Stimulated activated CD4-positive, alpha-beta T cell treated with anti-CD3 and anti-CD28 coated beads, Interleukin-1b, Interleukin-23, amount 100 ng/mL, for 48 hours (primary cell): ENCODE data around the gene ZMYM1.
"Not testable (repeated sequence)": the region's sequence is repeated elsewhere in the genome, so short reads cannot be mapped to it uniquely, and the experiment has no call there.

ENCODE experiments used
- DNase-seq: peaks from one replicate; pipeline ENCODE4 v3.0.0-alpha.2; 2020

The ZMYM1 gene

GRCh38 chr1:35080171-35080854 lies 1.1 kb downstream of the ZMYM1 start:
- no peak for DNase-seq

GRCh38 chr1:35085421-35085820 lies 6.2 kb downstream of the ZMYM1 start:
- no peak for DNase-seq

- DNase-seq = no peak
Observed at GRCh38 chr1:35097224-35097623, 18.0 kb downstream of the ZMYM1 start.

DNA sequence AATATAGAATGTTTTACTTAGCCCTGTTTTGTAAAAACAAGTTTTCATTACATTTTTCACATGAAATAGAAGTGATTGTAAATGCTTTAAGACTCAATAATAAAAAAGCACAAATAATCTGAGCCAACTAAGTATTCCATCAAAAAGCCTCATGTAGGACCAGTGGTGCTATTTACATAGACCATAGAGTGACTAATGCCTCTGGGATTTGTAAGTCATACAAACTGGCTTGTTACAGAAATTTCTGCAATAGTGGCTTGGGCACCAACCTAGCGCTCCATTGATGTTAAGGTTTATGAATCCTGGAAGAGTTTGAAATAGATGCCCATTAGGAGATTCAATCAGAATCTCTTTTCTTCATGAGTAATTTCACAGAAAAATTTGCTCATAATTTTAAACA lies 31.9 kb downstream of the ZMYM1 start:
- DNase-seq = no peak

DNA sequence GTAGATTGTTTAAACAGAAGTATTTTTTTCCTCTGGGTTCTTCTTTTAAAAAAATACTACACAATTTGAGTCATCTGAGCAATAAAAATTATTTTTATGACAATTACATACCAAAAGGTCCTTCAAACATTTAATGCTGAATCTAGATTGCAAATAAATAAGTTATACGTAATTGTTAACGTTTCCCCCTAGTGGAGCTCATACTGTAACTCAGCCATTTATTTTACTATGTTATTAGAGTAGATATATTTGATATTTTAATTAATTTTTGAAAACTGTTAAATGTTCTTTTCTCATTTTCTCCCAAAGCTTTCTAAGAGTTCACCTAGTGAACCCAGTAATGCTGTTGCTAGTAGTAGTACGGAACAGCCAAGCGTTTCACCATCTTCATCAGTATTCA lies 33.5 kb downstream of the ZMYM1 start:
- DNase-seq = no peak

DNA sequence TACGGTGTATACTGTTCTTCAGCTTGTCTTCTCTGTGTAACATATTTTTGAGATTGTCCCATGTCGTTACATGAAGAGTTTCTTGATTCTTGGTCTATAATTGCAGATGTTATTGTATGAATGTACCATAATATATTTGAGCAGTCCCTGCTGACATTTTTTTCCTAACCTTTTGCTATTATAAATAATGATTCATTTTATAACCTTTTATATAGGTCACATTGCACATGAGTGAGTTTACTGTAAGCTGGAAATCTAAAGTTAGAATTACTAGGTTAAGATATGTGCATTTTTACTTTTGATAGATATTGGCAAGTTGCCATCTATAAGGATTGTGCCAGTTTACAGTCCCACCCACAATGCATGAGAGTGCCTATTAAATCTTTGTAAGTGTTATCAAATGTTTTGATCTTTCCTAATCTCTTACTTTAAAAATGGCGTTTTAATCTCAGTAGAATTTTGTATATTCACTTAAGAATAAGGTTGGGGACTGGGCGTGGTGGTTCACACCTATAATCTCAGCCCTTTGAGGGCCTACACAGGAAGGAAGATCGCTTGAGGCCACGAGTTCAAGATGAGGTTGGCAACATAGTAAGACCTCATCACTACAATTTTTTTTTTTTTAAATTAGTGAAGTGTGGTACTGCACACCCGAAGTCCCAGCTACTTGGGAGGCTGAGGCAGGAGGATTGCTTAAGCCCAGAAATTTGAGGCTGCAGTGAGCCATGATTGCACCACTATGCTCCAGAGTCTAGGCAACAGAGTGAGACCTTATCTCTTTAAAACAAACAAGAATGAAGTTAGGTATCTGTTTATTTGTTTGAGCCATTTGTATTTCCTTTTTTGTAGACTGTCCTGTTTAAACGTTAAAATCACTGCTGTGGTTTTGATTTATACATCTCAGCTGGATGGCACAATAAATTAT lies 36.5 kb downstream of the ZMYM1 start:
- DNase-seq = no peak

DNA sequence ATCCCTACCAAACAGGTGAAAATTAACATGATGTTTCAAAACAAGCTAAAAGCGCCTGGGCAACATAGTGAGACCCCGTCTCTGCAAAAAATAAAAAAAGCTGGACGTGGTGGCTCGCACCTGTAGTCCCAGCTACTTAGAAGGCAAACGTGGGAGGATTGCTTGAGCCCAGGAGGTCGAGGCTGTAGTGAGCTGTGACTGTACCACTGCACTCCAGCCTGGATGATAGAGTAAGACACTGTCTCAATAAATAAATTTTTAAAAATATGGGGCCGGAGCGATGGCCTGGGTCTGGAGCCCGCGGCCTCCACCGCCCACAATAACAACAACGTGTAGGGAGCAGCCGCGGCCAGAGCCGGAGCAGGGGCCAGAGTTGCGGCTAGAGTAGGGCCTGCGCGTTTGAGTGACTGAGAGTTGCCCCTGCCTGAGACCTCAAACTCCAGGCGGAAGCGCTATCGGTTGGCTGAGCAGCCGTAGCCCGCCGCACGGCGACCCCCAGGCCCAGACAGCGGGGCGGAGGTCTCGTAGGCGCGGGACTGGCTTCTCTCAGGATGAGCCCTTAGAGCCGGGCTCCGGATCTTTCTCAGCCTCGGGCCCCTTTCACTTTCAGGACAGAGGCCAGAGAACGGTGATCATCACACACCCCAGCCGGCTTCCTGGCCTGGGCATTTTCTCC lies 41.4 kb downstream of the ZMYM1 start:
- DNase-seq = no peak

GRCh38 chr1:35122311-35122710 lies 43.1 kb downstream of the ZMYM1 start:
- no peak for DNase-seq

DNA sequence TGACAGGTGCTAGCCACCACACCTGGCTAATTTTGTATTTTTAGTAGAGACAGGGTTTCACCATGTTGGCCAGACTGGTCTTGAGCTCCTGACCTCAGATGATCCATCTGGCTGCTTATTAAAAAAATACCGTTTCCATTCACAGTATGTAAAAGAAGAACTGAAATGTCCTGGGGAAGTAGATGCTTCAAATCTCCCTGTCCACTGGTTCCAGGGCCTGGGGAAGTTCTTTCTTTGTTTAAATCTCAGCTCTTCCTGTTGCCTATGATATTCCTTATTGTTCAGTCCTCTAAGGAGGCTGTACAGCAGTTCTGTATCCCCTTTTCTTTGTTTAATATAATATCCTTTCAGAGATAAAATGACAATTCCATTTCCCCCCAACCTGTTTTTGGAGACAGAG lies 47.4 kb downstream of the ZMYM1 start:
- no peak for DNase-seq

DNA sequence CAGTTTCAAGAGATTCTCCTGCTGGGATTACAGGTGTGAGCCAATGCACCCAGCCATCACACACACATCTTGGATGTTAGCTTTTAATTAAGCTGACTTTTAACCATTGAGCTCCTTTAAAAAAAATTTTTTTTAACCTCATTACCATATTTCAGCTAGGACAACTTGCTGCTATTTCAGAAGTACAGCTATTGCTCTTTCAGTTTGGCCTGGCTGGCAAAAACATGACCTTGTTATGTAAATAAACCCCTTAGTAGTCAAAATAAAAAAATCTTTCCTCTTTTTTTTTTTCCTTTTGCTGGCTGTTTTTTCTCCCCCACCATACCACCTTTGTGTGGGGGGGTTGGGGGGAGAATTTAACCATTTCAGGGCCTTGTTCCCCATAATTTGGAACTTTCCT lies 49.9 kb downstream of the ZMYM1 start:
- no peak for DNase-seq

GRCh38 chr1:35136780-35137179 lies 57.6 kb downstream of the ZMYM1 start:
- no peak for DNase-seq

DNA sequence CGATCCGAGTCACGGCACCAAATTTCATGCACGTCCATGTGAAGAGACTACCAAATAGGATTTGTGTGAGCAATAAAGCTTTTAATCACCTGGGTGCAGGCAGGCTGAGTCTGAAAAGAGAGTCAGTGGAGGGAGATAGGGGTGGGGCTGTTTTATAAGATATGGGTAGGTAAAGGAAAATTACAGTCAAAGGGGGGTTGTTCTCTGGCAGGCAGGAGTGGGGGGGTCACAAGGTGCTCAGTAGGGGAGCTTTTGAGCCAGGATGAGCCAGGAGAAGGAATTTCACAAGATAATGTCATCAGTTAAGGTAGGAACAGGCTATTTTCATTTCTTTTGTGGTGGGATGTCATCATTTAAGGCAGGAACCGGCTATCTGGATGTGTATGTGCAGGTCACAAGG lies 58.4 kb downstream of the ZMYM1 start:
- DNase-seq = not testable (repeated sequence)

DNA sequence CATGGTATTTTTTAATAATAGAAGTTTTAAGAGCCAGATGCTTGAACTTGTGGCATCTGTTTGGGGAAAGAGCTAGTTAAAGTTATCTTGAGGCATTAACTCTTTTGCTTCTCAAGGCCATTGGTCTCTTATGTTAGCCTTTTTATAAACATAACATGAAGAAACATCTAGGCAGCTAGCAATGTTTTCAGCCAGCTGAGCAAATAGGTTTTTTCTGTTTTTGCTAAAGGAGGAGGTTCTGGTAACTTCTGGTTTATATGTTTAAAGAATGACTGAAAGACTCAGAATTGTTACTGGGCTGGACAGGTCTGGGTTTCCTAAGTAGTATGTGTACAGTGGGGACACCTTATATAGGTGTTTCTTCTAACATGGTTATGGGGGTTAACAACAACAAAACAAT lies 63.1 kb downstream of the ZMYM1 start:
- not testable (repeated sequence) for DNase-seq

GRCh38 chr1:35142728-35143127 lies 63.5 kb downstream of the ZMYM1 start:
- DNase-seq = not testable (repeated sequence)

DNA sequence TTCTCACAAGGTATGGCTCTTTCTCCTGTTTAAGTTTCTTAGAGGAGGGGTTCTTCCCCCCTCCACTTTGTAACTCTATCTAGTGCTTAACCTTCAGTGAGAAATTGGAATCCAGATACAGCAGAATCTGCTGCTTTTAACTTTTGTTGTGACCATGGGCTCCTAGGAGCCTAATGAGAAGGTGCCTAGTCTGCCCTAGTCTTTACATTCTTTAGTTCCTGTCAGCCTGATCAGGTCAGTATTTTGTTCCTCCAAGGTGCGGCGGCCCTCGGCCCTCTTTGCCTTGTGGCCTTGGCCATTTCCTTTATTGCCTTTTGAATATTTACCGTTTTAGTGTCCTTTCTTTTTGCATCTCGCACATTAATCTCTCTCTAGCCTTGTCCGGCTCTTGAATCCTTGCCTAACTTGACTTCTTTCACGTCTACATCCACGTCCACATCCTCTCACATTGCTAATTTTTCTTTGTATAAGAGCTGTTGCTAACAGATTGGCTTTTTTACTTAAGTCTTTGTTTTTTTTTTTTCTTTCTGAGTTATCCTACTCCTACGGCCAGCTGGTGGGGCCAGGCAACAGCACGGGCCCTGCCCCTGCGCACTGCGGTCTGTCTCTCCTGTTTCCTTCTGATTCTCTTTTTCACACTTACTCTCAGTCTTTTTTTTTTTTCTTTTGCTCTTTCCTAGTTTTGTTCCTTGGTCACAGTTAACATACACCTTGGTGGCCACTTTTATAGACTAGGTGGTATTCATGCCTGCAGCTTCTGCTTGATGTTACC lies 64.7 kb downstream of the ZMYM1 start:
- DNase-seq = no peak

DNA sequence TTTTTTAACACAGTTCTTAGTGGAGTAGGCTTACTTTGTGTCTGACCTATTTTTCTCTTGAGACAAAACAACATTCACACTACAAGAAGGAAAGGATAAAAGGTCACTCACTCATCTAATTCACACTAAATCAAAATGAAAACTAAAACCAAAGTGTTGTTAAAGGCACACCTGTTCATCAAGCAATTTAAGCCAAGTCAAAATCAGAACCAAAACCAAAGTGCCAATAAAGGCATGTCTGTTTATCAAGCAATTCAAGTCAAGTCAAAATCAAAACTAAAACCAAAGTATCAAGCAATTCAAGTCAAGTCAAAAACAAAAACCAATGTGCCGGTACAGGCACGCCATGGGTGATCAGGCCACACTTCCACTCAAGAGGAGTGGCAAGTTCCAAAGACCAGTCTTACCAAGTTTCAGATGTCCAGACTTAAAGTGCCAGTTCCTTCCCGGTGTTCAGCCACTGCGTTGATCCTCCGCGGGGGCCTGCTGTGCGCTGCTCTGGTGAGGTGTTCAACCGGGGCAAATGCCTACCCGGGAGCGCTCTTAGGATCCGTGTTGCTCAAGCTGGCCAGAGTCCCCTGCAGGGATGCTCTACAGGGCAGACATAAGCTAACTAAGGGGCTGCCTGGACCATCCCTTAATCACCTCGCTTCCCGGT lies 66.8 kb downstream of the ZMYM1 start:
- DNase-seq = not testable (repeated sequence)

GRCh38 chr1:35151220-35151619 lies 72.0 kb downstream of the ZMYM1 start:
- DNase-seq = no peak

GRCh38 chr1:35164893-35165292 lies 85.7 kb downstream of the ZMYM1 start:
- DNase-seq = no peak
